K562 (cell line): ENCODE results near the gene ZNF620. TPM values are rescaled to one million over a fixed set of nuclear protein-coding genes. Genes with fewer than 3 reads are reported as not detected.

Experiments
- ASH1L ChIP-seq: fragments of 450-650 bp; IDR thresholded peaks from 2 replicates; pipeline ENCODE4 v1.6.1; 2018; ENCODE audit warnings: borderline replicate concordance, mild to moderate bottlenecking, low read depth; ENCODE audit not compliant: partially characterized antibody
- CHD4 ChIP-seq: fragments of 200-600 bp; sonication (generic); IDR thresholded peaks from 3 replicates; pipeline ENCODE4 v1.6.1; 2012; ENCODE audit warnings: low read depth, mild to moderate bottlenecking, mixed read lengths, low read length, inconsistent platforms; ENCODE audit not compliant: insufficient read depth, insufficient replicate concordance, poor library complexity, severe bottlenecking
- CTCF ChIP-seq, 3 experiments: IDR thresholded peaks in 2 of 3; conservative IDR thresholded peaks in 1 of 3; 2 replicates each; pipeline ENCODE4 v1.5.1; 2011 to 2012; ENCODE audit warnings: low read length in 3 of 3, mild to moderate bottlenecking in 3 of 3, control low read depth in 2 of 3, improper control_type of control experiment in 1 of 3, inconsistent platforms in 1 of 3, low read depth in 1 of 3, mixed read lengths in 1 of 3, moderate library complexity in 1 of 3; ENCODE audit not compliant: insufficient read depth in 2 of 3
- EHMT2 ChIP-seq: fragments of 450-650 bp; IDR thresholded peaks from 2 replicates; pipeline ENCODE4 v1.6.1; 2018; ENCODE audit warnings: antibody characterized with exemption
- ELF4 ChIP-seq: fragments of 450-650 bp; formaldehyde crosslinking; IDR thresholded peaks from 2 replicates; pipeline ENCODE4 v1.4.0; 2022; ENCODE audit warnings: missing genetic modification characterization
- GMEB1 ChIP-seq: fragments of 250-450 bp; sonication (Bioruptor Pico); IDR thresholded peaks from 2 replicates; pipeline ENCODE4 v1.4.0; 2020; ENCODE audit warnings: mild to moderate bottlenecking
- MCM7 ChIP-seq, 2 experiments: fragments of 450-650 bp; IDR thresholded peaks; 2 replicates each; pipeline ENCODE4 v1.6.1; 2016 to 2018
- MXD1 ChIP-seq: fragments of 250-450 bp; sonication (Bioruptor Pico); IDR thresholded peaks from 2 replicates; pipeline ENCODE4 v1.8.0; 2021; ENCODE audit warnings: borderline replicate concordance, mild to moderate bottlenecking, moderate library complexity; ENCODE audit not compliant: poor library complexity, severe bottlenecking
- NR3C1 ChIP-seq: sonication (generic); formaldehyde crosslinking; IDR thresholded peaks from 2 replicates; pipeline ENCODE4 v1.8.1; 2022; ENCODE audit warnings: missing genetic modification reagents
- SETDB1 ChIP-seq: IDR thresholded peaks from one replicate; pipeline ENCODE4 v1.6.1; 2012; ENCODE audit warnings: low read length, control low read depth, inconsistent platforms
- WHSC1 ChIP-seq: IDR thresholded peaks from one replicate; pipeline ENCODE4 v1.6.1; 2012; ENCODE audit warnings: low read length, control low read depth, inconsistent platforms
- ZNF174 ChIP-seq: fragments of 250-450 bp; sonication (Bioruptor Pico); IDR thresholded peaks from 2 replicates; pipeline ENCODE4 v1.4.0; 2020; ENCODE audit warnings: mild to moderate bottlenecking
- ZNF184 ChIP-seq: sonication (generic); formaldehyde crosslinking; IDR thresholded peaks from 2 replicates; pipeline ENCODE4 v1.5.0; 2020; ENCODE audit warnings: missing genetic modification reagents
- ZNF41 ChIP-seq: fragments of 250-450 bp; sonication (Bioruptor Pico); conservative IDR thresholded peaks from 2 replicates; pipeline ENCODE4 v1.4.0; 2020; ENCODE audit warnings: mild to moderate bottlenecking
- ZNF551 ChIP-seq: fragments of 250-450 bp; sonication (Bioruptor Pico); IDR thresholded peaks from 2 replicates; pipeline ENCODE4 v1.5.0; 2021; ENCODE audit warnings: mild to moderate bottlenecking, moderate library complexity
- ZNF589 ChIP-seq: fragments of 200-800 bp; sonication (Bioruptor generic); IDR thresholded peaks from 2 replicates; pipeline ENCODE4 v1.6.1; 2016; ENCODE audit warnings: low read depth, missing genetic modification characterization, missing compliant biosample characterization
- polyA plus RNA-seq, 8 experiments: library from polyadenylated mRNA; depleted of rRNA in 4 of 8; stranded (reverse) in 5 of 8; unstranded in 3 of 8; fragments of >200 nt; fragmentation: Nextera tagmentation in 2 of 8; fragmentation: Illumina TruSeq in 1 of 8; extraction: Ambion mirVana in 2 of 8; extraction: Trizol in 1 of 8; gene quantifications; 2 replicates each; pipeline versions ENCODE4 v1.2.1 to v1.2.3, GENCODE V29; 2011 to 2014; ENCODE audit warnings: inconsistent platforms in 1 of 8, missing spikeins in 1 of 8
- total RNA-seq, 7 experiments: library from RNA; depleted of rRNA in 6 of 7; stranded (reverse); fragments of >200 nt in 6 of 7; fragmentation: Illumina TruSeq in 2 of 7; extraction: Trizol in 2 of 7; gene quantifications; 2 replicates each; pipeline versions ENCODE4 v1.2.1 to v1.2.3, GENCODE V29; 2011 to 2021; ENCODE audit warnings: low replicate concordance in 1 of 7
- TF ChIP-seq, protein P1 (sequence below): fragments of 450-650 bp; IDR thresholded peaks from 2 replicates; pipeline ENCODE4 v1.6.1; 2016; ENCODE audit warnings: borderline replicate concordance

ZNF620 gene
- total and polyA plus RNA-seq, 9 of the 15 experiments (the other 6 are each of a cell fraction or from before 2014, with no cell fraction given) = 1.2 to 5.5 (median 3.3) TPM

GRCh38 chr3:40465111-40465407, 40.8 kb upstream of the ZNF620 start (continued):
- TF ChIP-seq MXD1 (CRISPR knock-in tag) (no peak), SETDB1 (no peak), ELF4 (CRISPR knock-in tag) (0 out of 2 replicates have a peak, but pooled peaks have one; percentile 49), GMEB1 (CRISPR knock-in tag) (no peak), ASH1L (no peak), WHSC1 (no peak), CHD4 (no peak), ZNF589 (no peak), NR3C1 (CRISPR knock-in tag) (no peak), CTCF (IDR thresholded peaks at IDR 0.05 in 2 of 3, conservative IDR thresholded peaks at IDR 0.05 in 1 of 3; ENCODE audit: insufficient read depth in 2 of 3, low read depth in 1 of 3, low read length in 3 of 3) (no peak), ZNF41 (CRISPR knock-in tag) (no peak), EHMT2 (no peak), ZNF174 (CRISPR knock-in tag) (no peak), ZNF184 (CRISPR knock-in tag) (no peak), MCM7 (IDR thresholded peaks at IDR 0.05) (no peak), ZNF551 (CRISPR knock-in tag) (no peak)
- TF ChIP-seq, protein P1, sequence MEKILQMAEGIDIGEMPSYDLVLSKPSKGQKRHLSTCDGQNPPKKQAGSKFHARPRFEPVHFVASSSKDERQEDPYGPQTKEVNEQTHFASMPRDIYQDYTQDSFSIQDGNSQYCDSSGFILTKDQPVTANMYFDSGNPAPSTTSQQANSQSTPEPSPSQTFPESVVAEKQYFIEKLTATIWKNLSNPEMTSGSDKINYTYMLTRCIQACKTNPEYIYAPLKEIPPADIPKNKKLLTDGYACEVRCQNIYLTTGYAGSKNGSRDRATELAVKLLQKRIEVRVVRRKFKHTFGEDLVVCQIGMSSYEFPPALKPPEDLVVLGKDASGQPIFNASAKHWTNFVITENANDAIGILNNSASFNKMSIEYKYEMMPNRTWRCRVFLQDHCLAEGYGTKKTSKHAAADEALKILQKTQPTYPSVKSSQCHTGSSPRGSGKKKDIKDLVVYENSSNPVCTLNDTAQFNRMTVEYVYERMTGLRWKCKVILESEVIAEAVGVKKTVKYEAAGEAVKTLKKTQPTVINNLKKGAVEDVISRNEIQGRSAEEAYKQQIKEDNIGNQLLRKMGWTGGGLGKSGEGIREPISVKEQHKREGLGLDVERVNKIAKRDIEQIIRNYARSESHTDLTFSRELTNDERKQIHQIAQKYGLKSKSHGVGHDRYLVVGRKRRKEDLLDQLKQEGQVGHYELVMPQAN = no peak
